GM12873 (cell line): Measurements from ENCODE around the gene TAF4.

Experiments
- CTCF ChIP-seq: IDR thresholded peaks from 2 replicates; pipeline ENCODE4 v1.5.1; 2012; ENCODE audit warnings: low read depth, mild to moderate bottlenecking, moderate library complexity, low read length, control low read depth; ENCODE audit not compliant: insufficient read depth; ENCODE audit errors: missing control alignments

TAF4 gene

GRCh38 chr20:61934716-61935530, 130.8 kb downstream of the TAF4 start:
- no peak for TF ChIP-seq CTCF

DNA sequence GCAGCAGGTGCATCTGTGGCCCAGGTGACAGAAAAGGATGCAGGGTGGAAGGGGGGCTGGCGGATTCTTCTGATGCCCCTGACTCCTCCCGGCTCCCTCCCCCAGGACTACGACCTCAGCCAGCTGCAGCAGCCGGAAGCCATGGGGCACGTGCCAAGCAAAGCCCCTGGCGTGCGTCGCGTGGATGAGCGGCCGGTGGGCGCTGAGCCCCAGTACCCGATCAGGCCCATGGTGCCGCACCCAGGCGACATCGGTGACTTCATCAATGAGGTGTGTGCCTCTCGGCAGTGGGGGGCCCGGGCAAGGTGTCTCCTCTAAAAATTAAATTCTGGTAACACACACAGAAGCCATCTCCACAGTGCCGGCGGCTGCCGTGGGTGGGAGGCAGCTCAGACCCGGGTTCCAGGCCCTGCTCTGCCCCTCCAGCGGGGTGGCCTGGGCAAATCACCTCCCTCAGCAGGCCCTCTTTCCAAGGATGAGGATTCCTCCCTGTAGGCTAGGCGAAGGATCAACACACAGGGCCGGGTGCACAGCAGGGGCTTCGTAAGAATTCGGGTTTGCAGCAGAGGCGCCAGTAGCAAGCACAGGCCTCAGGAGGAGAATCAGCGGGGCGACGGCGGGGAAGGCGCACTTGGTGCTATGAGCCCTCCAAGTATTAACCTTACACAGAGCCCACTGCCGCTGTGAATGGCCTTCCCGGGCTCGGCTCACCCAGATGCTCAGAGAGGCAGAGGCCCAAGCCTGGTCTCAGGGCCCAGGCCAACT, 131.5 kb downstream of the TAF4 start:
- TF ChIP-seq CTCF, result no peak

DNA sequence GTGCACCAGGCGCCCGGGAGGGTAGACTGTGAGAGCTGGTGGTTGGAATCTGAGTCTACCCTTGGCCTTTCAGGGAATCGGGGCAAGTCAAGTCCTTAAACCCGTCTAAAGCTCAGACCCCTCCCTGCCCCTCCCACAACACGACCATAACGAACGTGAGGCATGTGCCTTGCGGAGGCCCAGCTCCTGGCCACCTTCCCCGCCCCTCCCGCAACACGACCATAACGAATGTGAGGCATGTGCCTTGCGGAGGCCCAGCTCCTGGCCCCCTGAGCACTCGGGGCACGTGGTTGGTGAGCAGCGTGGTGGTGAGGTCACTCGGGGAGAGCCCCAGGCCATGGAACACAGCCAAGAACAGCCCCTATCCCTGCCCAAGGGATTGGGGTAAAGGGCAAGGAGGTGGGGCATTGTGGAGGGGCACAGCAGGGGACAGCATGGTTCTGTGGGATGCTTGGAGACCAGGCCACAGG, 132.2 kb downstream of the TAF4 start:
- TF ChIP-seq CTCF, result no peak

DNA sequence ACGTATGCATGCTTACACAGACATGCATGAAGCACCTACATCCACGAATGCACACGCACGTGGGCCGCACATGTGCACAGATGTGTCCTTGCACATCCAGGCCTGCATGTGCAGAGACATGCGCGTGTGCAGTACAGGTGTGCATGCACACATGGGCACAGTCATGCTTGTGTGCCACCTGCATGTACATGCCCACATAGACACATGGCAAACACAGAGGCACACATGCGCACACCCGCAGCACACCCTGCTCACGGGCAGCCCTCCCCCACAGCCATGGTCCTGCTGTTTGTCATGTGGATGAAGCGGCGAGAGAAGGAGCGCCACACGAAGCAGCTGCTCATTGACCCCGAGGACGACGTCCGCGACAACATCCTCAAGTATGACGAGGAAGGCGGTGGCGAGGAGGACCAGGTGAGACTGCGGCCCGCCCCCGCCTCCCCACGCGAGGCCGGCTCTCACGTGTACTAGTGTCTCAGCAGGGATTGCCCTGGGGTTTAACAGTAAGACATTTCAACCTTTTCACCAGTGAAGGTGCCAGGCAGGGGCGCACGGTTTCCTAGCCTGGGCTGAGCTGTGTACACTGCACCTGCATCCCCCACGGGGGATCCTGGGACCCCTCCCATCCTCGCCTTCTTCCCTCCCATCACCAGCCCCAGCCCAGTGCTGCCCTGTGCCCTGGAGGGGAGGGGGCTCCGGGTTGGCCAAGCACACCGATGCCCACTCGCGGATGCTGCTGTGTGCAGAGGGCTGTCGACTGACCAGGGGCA, 132.8 kb downstream of the TAF4 start:
- no peak for TF ChIP-seq CTCF

- TF ChIP-seq CTCF, result no peak
Measured at GRCh38 chr20:61932199-61932592, 133.5 kb downstream of the TAF4 start.

- no peak for TF ChIP-seq CTCF
Measured at GRCh38 chr20:61931476-61932198, 134.0 kb downstream of the TAF4 start.
